IMR-90 (cell line): ENCODE measurements around the gene CHD9. TPM values are rescaled to one million over a fixed set of nuclear protein-coding genes. Genes with fewer than 3 reads are reported as not detected.

Experiments used
- ATAC-seq: fragments of 200-7000 bp; cut with Tn5 transposase; 2 replicates; pipeline ENCODE4 v1.9.1; 2020; ENCODE audit warnings: low read depth, mild to moderate bottlenecking, moderate library complexity
- BruUV-seq: library from RNA; stranded (reverse); fragments of 400-500 nt; replicated peaks from 2 replicates; lab custom pipeline; 2021; lab: Mats Ljungman, UMichigan
- CTCF ChIA-PET: fragments of 300-600 bp; formaldehyde crosslinking; extraction: SDS; loops from one replicate; lab custom pipeline; 2021; ENCODE audit warnings: antibody characterized with exemption; lab: Yijun Ruan, JAX
- POLR2A ChIA-PET: fragments of 300-600 bp; sonication (Branson Sonifier 250); formaldehyde crosslinking; loops from one replicate; lab custom pipeline; 2022; ENCODE audit warnings: antibody characterized with exemption; ENCODE audit not compliant: unreplicated experiment; lab: Charles Lee
- DNase-seq: peaks from one replicate; pipeline ENCODE4 v3.0.0; 2013
- H2AFZ ChIP-seq: replicated peaks from 2 replicates; pipeline ENCODE3; 2013; ENCODE audit warnings: low read length, mild to moderate bottlenecking; ENCODE audit not compliant: poor library complexity
- H2AK5ac ChIP-seq: 2 replicates; pipeline ENCODE4 v1.6.1; 2013; ENCODE audit warnings: low read depth, low read length, inconsistent platforms
- H2AK9ac ChIP-seq: replicated peaks from 2 replicates; pipeline ENCODE3; 2013; ENCODE audit warnings: mild to moderate bottlenecking, low read depth, low read length, moderate library complexity; ENCODE audit not compliant: poor library complexity
- H2BK120ac ChIP-seq: 2 replicates; pipeline ENCODE4 v1.6.1; 2013; ENCODE audit warnings: low read depth, low read length, inconsistent platforms
- H2BK15ac ChIP-seq: 3 replicates; pipeline ENCODE4 v1.6.1; 2013; ENCODE audit warnings: low read depth, low read length, inconsistent platforms
- H2BK20ac ChIP-seq: 2 replicates; pipeline ENCODE4 v1.6.1; 2013; ENCODE audit warnings: low read depth, mild to moderate bottlenecking, inconsistent platforms, low read length, moderate library complexity
- H2BK5ac ChIP-seq: 2 replicates; pipeline ENCODE4 v1.6.1; 2013; ENCODE audit warnings: mild to moderate bottlenecking, low read depth, low read length, inconsistent platforms; ENCODE audit not compliant: poor library complexity, severe bottlenecking
- H3K14ac ChIP-seq: replicated peaks from 2 replicates; pipeline ENCODE4 v1.6.1; 2013; ENCODE audit warnings: low read depth, low read length, inconsistent platforms
- H3K18ac ChIP-seq: 2 replicates; pipeline ENCODE4 v1.6.1; 2013; ENCODE audit warnings: low read depth, low read length, control low read depth
- H3K23ac ChIP-seq: 2 replicates; pipeline ENCODE4 v1.6.1; 2013; ENCODE audit warnings: low read depth, low read length, inconsistent platforms
- H3K27ac ChIP-seq: 2 replicates; pipeline ENCODE4 v1.5.1; 2013; ENCODE audit warnings: mild to moderate bottlenecking, control low read depth, low read length; ENCODE audit not compliant: insufficient read depth
- H3K27me3 ChIP-seq: 2 replicates; pipeline ENCODE4 v1.6.1; 2013; ENCODE audit warnings: low read length; ENCODE audit not compliant: control insufficient read depth, insufficient read depth
- H3K36me3 ChIP-seq: 2 replicates; pipeline ENCODE4 v1.6.1; 2013; ENCODE audit warnings: low read length, mixed read lengths; ENCODE audit not compliant: control insufficient read depth, insufficient read depth
- H3K4ac ChIP-seq: 2 replicates; pipeline ENCODE4 v1.6.1; 2013; ENCODE audit warnings: low read depth, low read length, inconsistent platforms
- H3K4me1 ChIP-seq: 2 replicates; pipeline ENCODE4 v1.6.1; 2013; ENCODE audit warnings: low read length, mixed read lengths; ENCODE audit not compliant: control insufficient read depth, insufficient read depth
- H3K4me2 ChIP-seq: 2 replicates; pipeline ENCODE4 v1.6.1; 2013; ENCODE audit warnings: low read depth, mild to moderate bottlenecking, control low read depth, low read length, moderate library complexity
- H3K4me3 ChIP-seq: 2 replicates; pipeline ENCODE4 v1.5.1; 2013; ENCODE audit warnings: low read depth, mild to moderate bottlenecking, control low read depth, low read length, moderate library complexity; ENCODE audit not compliant: insufficient read depth
- H3K56ac ChIP-seq: 2 replicates; pipeline ENCODE4 v1.6.1; 2013; ENCODE audit warnings: low read length, inconsistent platforms; ENCODE audit not compliant: insufficient read depth; ENCODE audit errors: extremely low read depth
- H3K79me1 ChIP-seq, 2 experiments: 2 replicates each; pipeline ENCODE4 v1.6.1; 2013; ENCODE audit warnings: low read length in 2 of 2, inconsistent platforms in 1 of 2, low read depth in 1 of 2
- H3K9ac ChIP-seq: 2 replicates; pipeline ENCODE4 v1.6.1; 2013; ENCODE audit warnings: low read depth, low read length, control low read depth
- H3K9me1 ChIP-seq: 2 replicates; pipeline ENCODE4 v1.6.1; 2013; ENCODE audit warnings: low read length, inconsistent platforms; ENCODE audit not compliant: insufficient read depth
- H3K9me3 ChIP-seq: 2 replicates; pipeline ENCODE4 v1.6.1; 2013; ENCODE audit warnings: low read length; ENCODE audit not compliant: control insufficient read depth, insufficient read depth
- H4K20me1 ChIP-seq: 2 replicates; pipeline ENCODE4 v1.6.1; 2013; ENCODE audit warnings: low read length, inconsistent platforms; ENCODE audit not compliant: insufficient read depth
- H4K5ac ChIP-seq: 2 replicates; pipeline ENCODE4 v1.6.1; 2013; ENCODE audit warnings: mild to moderate bottlenecking, low read depth, low read length, control low read depth
- H4K8ac ChIP-seq, 2 experiments: 2 replicates each; pipeline ENCODE4 v1.6.1; 2013; ENCODE audit warnings: low read depth in 2 of 2, low read length in 2 of 2, control low read depth in 1 of 2, inconsistent platforms in 1 of 2
- H4K91ac ChIP-seq: 2 replicates; pipeline ENCODE4 v1.6.1; 2013; ENCODE audit warnings: low read depth, low read length, inconsistent platforms; ENCODE audit not compliant: insufficient read depth
- BHLHE40 ChIP-seq: fragments of 150-350 bp; IDR thresholded peaks from 2 replicates; pipeline ENCODE4 v1.6.1; 2016; ENCODE audit warnings: mild to moderate bottlenecking, low read depth, low read length
- CEBPB ChIP-seq: IDR thresholded peaks from 2 replicates; pipeline ENCODE4 v1.6.1; 2012; ENCODE audit warnings: low read depth, low read length, improper control_type of control experiment
- CHD1 ChIP-seq: IDR thresholded peaks from 2 replicates; pipeline ENCODE4 v1.6.1; 2012; ENCODE audit warnings: low read depth, low read length, improper control_type of control experiment
- MAFK ChIP-seq: IDR thresholded peaks from 2 replicates; pipeline ENCODE4 v1.6.1; 2012; ENCODE audit warnings: low read depth, low read length, improper control_type of control experiment
- MAZ ChIP-seq: IDR thresholded peaks from 2 replicates; pipeline ENCODE4 v1.6.1; 2012; ENCODE audit warnings: low read depth, mild to moderate bottlenecking, low read length, improper control_type of control experiment, moderate library complexity, borderline replicate concordance
- MXI1 ChIP-seq: IDR thresholded peaks from 2 replicates; pipeline ENCODE4 v1.6.1; 2012; ENCODE audit warnings: low read depth, mild to moderate bottlenecking, low read length, moderate library complexity, borderline replicate concordance
- NFE2L2 ChIP-seq: fragments of 150-350 bp; IDR thresholded peaks from 2 replicates; pipeline ENCODE4 v1.6.1; 2016; ENCODE audit warnings: low read depth, mild to moderate bottlenecking, low read length
- POLR2A ChIP-seq: IDR thresholded peaks from 2 replicates; pipeline ENCODE4 v1.6.1; 2012; ENCODE audit warnings: mild to moderate bottlenecking, low read depth, low read length
- RCOR1 ChIP-seq: IDR thresholded peaks from 2 replicates; pipeline ENCODE4 v1.6.1; 2012; ENCODE audit warnings: mild to moderate bottlenecking, low read length, improper control_type of control experiment; ENCODE audit not compliant: insufficient replicate concordance
- SMC3 ChIP-seq: fragments of 150-350 bp; IDR thresholded peaks from 2 replicates; pipeline ENCODE4 v1.6.1; 2016; ENCODE audit warnings: low read depth, mild to moderate bottlenecking, antibody characterized with exemption, low read length, moderate library complexity
- whole genome bisulfite sequencing, 2 experiments: methylation state at CpG; one replicate each; pipeline versions ENCODE4 v1.1.5 to v1.1.7; 2013; ENCODE audit warnings: missing lambda C conversion rate in 2 of 2; ENCODE audit not compliant: insufficient read length in 1 of 2; ENCODE audit errors: extremely low coverage in 2 of 2; 5-methylcytosine and 5-hydroxymethylcytosine counted together
- dilution Hi-C: fragments of 300-500 bp; cut with HindIII; formaldehyde crosslinking; loops from one replicate; pipeline ENCODE4 v1.14.3; 2018; ENCODE audit warnings: low sequenced_read_pairs; ENCODE audit not compliant: unreplicated experiment
- in situ Hi-C: fragments of 300-500 bp; cut with MboI; formaldehyde crosslinking; loops from 3 replicates; pipeline ENCODE4 v1.14.3; 2019; ENCODE audit warnings: low sequenced_read_pairs, inconsistent platforms, mixed read lengths
- intact Hi-C: fragments of 100-400 bp; cut with micrococcal nuclease; formaldehyde crosslinking; loops from 2 replicates; pipeline ENCODE4 v1.10.0; 2022
- polyA plus RNA-seq, 3 experiments: library from polyadenylated mRNA; depleted of rRNA; stranded (reverse); fragments of >200 nt; gene quantifications; 2 replicates each; pipeline ENCODE4 v1.2.3, GENCODE V29; 2012; ENCODE audit warnings: low replicate concordance in 1 of 3
- total RNA-seq: library from RNA; depleted of rRNA; stranded (reverse); fragments of >200 nt; gene quantifications from 2 replicates; pipeline ENCODE4 v1.2.3, GENCODE V29; 2012
- TF ChIP-seq, protein P1 (sequence below): conservative IDR thresholded peaks from 2 replicates; pipeline ENCODE4 v1.5.1; 2012; ENCODE audit warnings: mild to moderate bottlenecking, low read depth, low read length, improper control_type of control experiment
- TF ChIP-seq, protein P2 (sequence below): fragments of 150-350 bp; IDR thresholded peaks from 2 replicates; pipeline ENCODE4 v1.6.1; 2017; ENCODE audit warnings: mild to moderate bottlenecking, antibody characterized with exemption, low read length, low read depth
- TF ChIP-seq, protein P3 (sequence below): fragments of 150-350 bp; IDR thresholded peaks from 2 replicates; pipeline ENCODE4 v1.6.1; 2016; ENCODE audit warnings: low read depth, mild to moderate bottlenecking, low read length, moderate library complexity, borderline replicate concordance

The CHD9 gene
- total and polyA plus RNA-seq, 2 of the 4 experiments (the other 2 are of a cell fraction), result 9.1 to 48.8 TPM

DNA sequence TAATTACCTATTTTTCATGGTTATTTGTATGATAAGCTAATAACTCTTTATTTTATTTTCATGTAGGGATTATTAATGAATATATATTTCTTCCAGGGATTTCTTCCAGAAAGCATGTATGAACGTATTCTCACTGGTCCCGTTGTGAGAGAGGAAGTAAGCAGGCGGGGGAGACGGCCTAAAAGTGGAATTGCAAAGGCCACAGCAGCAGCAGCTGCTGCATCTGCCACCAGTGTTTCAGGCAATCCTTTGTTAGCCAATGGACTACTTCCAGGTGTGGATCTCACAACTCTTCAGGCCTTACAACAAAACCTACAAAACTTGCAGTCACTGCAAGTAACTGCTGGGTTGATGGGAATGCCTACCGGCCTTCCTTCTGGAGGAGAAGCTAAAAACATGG is 269.1 kb downstream of the CHD9 start:
- ATAC-seq (no peak), DNase-seq (no peak)
- ChIA-PET CTCF (interaction anchor here (0.6 kb wide), 1 partner anchor 11 kb away, joined by 3 read pairs; no protein-coding TSS in a partner anchor), POLR2A (no interaction called here)
- H3K14ac ChIP-seq, result no peak overlapping the region
- no peak overlapping the region for H2BK5ac ChIP-seq
- H4K91ac ChIP-seq, result no peak overlapping the region
- H3K23ac ChIP-seq, result no peak overlapping the region
- no peak overlapping the region for H3K27ac ChIP-seq
- in situ Hi-C loops, result no loop called here
- no peak overlapping the region for H2BK120ac ChIP-seq
- H3K9me1 ChIP-seq, result no peaks in the 10 kb centered on the region
- H3K79me1 ChIP-seq, result no peaks in the 10 kb centered on the region
- no peak overlapping the region for H3K4me2 ChIP-seq
- no peak overlapping the region for H3K56ac ChIP-seq
- dilution Hi-C loops, result no loop called here
- WGBS, 2 experiments, result 100% methylated on average over 4 of the region's 5 CpGs; no CpG with 5 or more reads in 1 of the 2 experiments
- H3K4ac ChIP-seq, result no peak overlapping the region
- H3K9ac ChIP-seq, result no peak overlapping the region
- no peaks in the 10 kb centered on the region for H3K27me3 ChIP-seq
- no peak overlapping the region for H4K5ac ChIP-seq
- intact Hi-C loops, result no loop called here
- H3K9me3 ChIP-seq, result no peaks in the 10 kb centered on the region
- H3K4me3 ChIP-seq, result no peak overlapping the region
- no peak overlapping the region for H2AFZ ChIP-seq
- no peak overlapping the region for H3K18ac ChIP-seq
- H2BK20ac ChIP-seq, result no peak overlapping the region
- H2AK9ac ChIP-seq, result no peak overlapping the region
- H4K8ac ChIP-seq, result no peak overlapping the region
- H2AK5ac ChIP-seq, result no peak overlapping the region
- TF ChIP-seq CEBPB (no peak), SMC3 (no peak), POLR2A (no peak), MAZ (no peak), BHLHE40 (no peak), MAFK (no peak), CHD1 (no peak), NFE2L2 (no peak), RCOR1 (no peak), MXI1 (no peak)
- TF ChIP-seq, protein P1, sequence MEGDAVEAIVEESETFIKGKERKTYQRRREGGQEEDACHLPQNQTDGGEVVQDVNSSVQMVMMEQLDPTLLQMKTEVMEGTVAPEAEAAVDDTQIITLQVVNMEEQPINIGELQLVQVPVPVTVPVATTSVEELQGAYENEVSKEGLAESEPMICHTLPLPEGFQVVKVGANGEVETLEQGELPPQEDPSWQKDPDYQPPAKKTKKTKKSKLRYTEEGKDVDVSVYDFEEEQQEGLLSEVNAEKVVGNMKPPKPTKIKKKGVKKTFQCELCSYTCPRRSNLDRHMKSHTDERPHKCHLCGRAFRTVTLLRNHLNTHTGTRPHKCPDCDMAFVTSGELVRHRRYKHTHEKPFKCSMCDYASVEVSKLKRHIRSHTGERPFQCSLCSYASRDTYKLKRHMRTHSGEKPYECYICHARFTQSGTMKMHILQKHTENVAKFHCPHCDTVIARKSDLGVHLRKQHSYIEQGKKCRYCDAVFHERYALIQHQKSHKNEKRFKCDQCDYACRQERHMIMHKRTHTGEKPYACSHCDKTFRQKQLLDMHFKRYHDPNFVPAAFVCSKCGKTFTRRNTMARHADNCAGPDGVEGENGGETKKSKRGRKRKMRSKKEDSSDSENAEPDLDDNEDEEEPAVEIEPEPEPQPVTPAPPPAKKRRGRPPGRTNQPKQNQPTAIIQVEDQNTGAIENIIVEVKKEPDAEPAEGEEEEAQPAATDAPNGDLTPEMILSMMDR, result no peak
- TF ChIP-seq, protein P2, sequence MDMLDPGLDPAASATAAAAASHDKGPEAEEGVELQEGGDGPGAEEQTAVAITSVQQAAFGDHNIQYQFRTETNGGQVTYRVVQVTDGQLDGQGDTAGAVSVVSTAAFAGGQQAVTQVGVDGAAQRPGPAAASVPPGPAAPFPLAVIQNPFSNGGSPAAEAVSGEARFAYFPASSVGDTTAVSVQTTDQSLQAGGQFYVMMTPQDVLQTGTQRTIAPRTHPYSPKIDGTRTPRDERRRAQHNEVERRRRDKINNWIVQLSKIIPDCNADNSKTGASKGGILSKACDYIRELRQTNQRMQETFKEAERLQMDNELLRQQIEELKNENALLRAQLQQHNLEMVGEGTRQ, result no peak
- TF ChIP-seq, protein P3, sequence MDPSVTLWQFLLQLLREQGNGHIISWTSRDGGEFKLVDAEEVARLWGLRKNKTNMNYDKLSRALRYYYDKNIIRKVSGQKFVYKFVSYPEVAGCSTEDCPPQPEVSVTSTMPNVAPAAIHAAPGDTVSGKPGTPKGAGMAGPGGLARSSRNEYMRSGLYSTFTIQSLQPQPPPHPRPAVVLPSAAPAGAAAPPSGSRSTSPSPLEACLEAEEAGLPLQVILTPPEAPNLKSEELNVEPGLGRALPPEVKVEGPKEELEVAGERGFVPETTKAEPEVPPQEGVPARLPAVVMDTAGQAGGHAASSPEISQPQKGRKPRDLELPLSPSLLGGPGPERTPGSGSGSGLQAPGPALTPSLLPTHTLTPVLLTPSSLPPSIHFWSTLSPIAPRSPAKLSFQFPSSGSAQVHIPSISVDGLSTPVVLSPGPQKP, result no peak
- H3K4me1 ChIP-seq, result no peaks in the 10 kb centered on the region
- peaks cover 22% of the 10 kb centered on the region for H3K36me3 ChIP-seq
- no peak overlapping the region for H2BK15ac ChIP-seq
- H4K20me1 ChIP-seq, result no peaks in the 10 kb centered on the region
- no TSS peak for BruUV-seq
